ENCODE measurements around the gene PRSS56.

DNA sequence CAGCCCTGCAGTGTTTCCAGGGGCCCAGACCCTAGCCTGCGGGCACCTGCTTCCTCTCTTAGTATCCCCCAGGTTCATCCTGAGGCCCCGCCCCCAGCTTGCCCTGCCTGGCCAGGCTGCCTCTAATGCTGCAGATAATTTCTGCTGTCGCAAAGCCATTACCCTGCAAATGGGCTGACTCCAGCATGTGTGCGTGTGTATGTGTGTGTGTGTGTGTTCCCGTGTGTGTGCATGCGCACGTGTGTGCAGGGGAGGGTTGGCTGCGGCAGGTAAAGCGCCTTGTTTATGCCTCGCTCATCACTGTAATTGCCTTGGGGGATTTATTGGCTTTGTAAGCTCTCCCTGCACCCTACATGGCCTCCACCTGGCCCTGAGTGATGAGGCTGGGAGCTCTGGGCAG is 7.6 kb upstream of the PRSS56 start:
- TF ChIP-seq EZH2 (IDR thresholded peaks at IDR 0.05; ENCODE audit: low read length, missing control alignments): no peak
- TF ChIP-seq, protein P1, sequence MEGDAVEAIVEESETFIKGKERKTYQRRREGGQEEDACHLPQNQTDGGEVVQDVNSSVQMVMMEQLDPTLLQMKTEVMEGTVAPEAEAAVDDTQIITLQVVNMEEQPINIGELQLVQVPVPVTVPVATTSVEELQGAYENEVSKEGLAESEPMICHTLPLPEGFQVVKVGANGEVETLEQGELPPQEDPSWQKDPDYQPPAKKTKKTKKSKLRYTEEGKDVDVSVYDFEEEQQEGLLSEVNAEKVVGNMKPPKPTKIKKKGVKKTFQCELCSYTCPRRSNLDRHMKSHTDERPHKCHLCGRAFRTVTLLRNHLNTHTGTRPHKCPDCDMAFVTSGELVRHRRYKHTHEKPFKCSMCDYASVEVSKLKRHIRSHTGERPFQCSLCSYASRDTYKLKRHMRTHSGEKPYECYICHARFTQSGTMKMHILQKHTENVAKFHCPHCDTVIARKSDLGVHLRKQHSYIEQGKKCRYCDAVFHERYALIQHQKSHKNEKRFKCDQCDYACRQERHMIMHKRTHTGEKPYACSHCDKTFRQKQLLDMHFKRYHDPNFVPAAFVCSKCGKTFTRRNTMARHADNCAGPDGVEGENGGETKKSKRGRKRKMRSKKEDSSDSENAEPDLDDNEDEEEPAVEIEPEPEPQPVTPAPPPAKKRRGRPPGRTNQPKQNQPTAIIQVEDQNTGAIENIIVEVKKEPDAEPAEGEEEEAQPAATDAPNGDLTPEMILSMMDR (conservative IDR thresholded peaks at IDR 0.05 in 1 of 2, IDR thresholded peaks at IDR 0.05 in 1 of 2; ENCODE audit: low read depth in 1 of 2, low read length in 2 of 2): no peak

All from fibroblast of lung (primary cell).